WI38 (cell line): Measurements from ENCODE around the gene ADCY7.

ENCODE experiments used
- H3K4me3 ChIP-seq: 2 replicates; pipeline ENCODE4 v1.5.1; 2011; ENCODE audit warnings: low read depth, mild to moderate bottlenecking, control low read depth, low read length
- TF ChIP-seq, protein P1 (sequence below): IDR thresholded peaks from 2 replicates; pipeline ENCODE4 v1.5.1; 2012; ENCODE audit warnings: low read depth, mild to moderate bottlenecking, control low read depth, low read length

The ADCY7 gene

GRCh38 chr16:50359626-50360025 lies 93.3 kb downstream of the ADCY7 start:
- H3K4me3 ChIP-seq: no peak overlapping the region
- TF ChIP-seq, protein P1, sequence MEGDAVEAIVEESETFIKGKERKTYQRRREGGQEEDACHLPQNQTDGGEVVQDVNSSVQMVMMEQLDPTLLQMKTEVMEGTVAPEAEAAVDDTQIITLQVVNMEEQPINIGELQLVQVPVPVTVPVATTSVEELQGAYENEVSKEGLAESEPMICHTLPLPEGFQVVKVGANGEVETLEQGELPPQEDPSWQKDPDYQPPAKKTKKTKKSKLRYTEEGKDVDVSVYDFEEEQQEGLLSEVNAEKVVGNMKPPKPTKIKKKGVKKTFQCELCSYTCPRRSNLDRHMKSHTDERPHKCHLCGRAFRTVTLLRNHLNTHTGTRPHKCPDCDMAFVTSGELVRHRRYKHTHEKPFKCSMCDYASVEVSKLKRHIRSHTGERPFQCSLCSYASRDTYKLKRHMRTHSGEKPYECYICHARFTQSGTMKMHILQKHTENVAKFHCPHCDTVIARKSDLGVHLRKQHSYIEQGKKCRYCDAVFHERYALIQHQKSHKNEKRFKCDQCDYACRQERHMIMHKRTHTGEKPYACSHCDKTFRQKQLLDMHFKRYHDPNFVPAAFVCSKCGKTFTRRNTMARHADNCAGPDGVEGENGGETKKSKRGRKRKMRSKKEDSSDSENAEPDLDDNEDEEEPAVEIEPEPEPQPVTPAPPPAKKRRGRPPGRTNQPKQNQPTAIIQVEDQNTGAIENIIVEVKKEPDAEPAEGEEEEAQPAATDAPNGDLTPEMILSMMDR: no peak

GRCh38 chr16:50360033-50360778 lies 93.9 kb downstream of the ADCY7 start:
- H3K4me3 ChIP-seq: no peak overlapping the region
- TF ChIP-seq, protein P1: no peak

- no peak overlapping the region for H3K4me3 ChIP-seq
- TF ChIP-seq, protein P1: no peak
Measured at GRCh38 chr16:50360779-50361178, 94.4 kb downstream of the ADCY7 start.

- TF ChIP-seq, protein P1: no peak
- H3K4me3 ChIP-seq: no peak overlapping the region
Measured at GRCh38 chr16:50363656-50364055, 97.3 kb downstream of the ADCY7 start.

DNA sequence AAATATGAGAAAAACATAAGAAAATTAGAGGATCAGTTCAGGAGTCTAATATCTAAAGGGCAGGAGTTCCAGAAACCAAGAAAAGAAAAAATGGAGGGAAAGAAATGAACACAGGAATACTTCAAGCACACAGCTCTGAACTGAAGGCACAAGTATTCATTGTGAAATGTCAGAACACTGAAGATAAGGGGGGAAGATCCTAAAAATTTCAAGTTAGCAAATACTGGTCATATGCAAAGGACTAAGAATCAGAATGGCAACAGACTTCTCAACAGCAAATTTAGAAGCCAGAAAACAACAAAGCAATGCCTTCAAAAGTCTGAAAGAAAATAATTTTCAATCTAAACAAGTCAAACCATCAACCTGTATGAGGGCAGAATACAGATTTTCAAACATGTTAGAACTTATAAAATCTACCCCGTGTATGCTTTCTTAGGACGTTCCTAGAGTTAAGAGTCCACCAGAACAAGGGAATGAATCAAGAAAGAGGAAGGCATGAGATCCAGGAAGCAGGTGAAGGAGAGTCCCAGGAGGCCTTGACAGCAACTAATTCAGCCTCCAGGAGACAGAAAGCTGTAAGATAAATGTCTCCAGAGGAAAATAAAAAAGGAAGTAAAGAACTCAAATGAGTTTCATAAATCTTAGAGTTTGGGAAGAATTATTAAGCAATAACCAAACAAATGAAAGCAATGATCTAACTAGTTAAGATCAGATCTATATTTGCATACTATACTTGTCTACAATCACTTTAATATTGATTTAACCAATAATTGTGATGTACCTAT lies 99.6 kb downstream of the ADCY7 start:
- no peak overlapping the region for H3K4me3 ChIP-seq
- TF ChIP-seq, protein P1: no peak
